Spinal cord (tissue), 10 donors: Measurements from ENCODE around the gene BLOC1S1. TPM values are rescaled to one million over a fixed set of nuclear protein-coding genes. Genes with fewer than 3 reads are reported as not detected.
A peak's percentile ranks its signal among the peaks of the same experiment; 100 is the strongest.

Experiments used
- DNase-seq, 6 donors: peaks; one replicate each; pipeline versions ENCODE4 v3.0.0 to v3.0.0-alpha.2; 2013 to 2015; ENCODE audit warnings: low spot score in 6 of 6, low read depth in 4 of 6
- H3K27ac ChIP-seq: one replicate; pipeline ENCODE4 v1.5.1; 2013; ENCODE audit warnings: low read depth, low read length, control low read depth
- H3K27me3 ChIP-seq: one replicate; pipeline ENCODE4 v1.6.1; 2013; ENCODE audit warnings: low read length; ENCODE audit not compliant: control insufficient read depth, insufficient read depth
- H3K36me3 ChIP-seq: one replicate; pipeline ENCODE4 v1.6.1; 2013; ENCODE audit warnings: low read length; ENCODE audit not compliant: control insufficient read depth, insufficient read depth
- H3K4me1 ChIP-seq: one replicate; pipeline ENCODE4 v1.6.1; 2013; ENCODE audit warnings: low read length; ENCODE audit not compliant: control insufficient read depth, insufficient read depth
- H3K4me3 ChIP-seq: one replicate; pipeline ENCODE4 v1.5.1; 2013; ENCODE audit warnings: low read depth, low read length, control low read depth
- H3K9me3 ChIP-seq: one replicate; pipeline ENCODE4 v1.6.1; 2013; ENCODE audit warnings: low read length; ENCODE audit not compliant: control insufficient read depth, insufficient read depth
- WGBS: methylation state at CpG from one replicate; pipeline ENCODE4 v1.1.5; 2013; ENCODE audit warnings: missing lambda C conversion rate; ENCODE audit not compliant: insufficient coverage; 5-methylcytosine and 5-hydroxymethylcytosine counted together
- polyA plus RNA-seq, 2 donors: library from polyadenylated mRNA; unstranded; fragments of 120-200 nt; gene quantifications; one replicate each; pipeline ENCODE4 v1.2.1, GENCODE V29; 2013; ENCODE audit not compliant: insufficient read length in 2 of 2
- total RNA-seq, 2 donors: library from RNA; depleted of rRNA in 1 of 2; stranded (reverse); fragments of 120-200 nt in 1 of 2; fragments of >200 nt in 1 of 2; gene quantifications; one replicate each; pipeline versions ENCODE4 v1.2.3 to v1.2.4, GENCODE V29; 2013 to 2014
- donor health status: healthy.

The BLOC1S1 gene
- total and polyA plus RNA-seq, 4 donors = 45.7 to 187 (median 148) TPM

DNA sequence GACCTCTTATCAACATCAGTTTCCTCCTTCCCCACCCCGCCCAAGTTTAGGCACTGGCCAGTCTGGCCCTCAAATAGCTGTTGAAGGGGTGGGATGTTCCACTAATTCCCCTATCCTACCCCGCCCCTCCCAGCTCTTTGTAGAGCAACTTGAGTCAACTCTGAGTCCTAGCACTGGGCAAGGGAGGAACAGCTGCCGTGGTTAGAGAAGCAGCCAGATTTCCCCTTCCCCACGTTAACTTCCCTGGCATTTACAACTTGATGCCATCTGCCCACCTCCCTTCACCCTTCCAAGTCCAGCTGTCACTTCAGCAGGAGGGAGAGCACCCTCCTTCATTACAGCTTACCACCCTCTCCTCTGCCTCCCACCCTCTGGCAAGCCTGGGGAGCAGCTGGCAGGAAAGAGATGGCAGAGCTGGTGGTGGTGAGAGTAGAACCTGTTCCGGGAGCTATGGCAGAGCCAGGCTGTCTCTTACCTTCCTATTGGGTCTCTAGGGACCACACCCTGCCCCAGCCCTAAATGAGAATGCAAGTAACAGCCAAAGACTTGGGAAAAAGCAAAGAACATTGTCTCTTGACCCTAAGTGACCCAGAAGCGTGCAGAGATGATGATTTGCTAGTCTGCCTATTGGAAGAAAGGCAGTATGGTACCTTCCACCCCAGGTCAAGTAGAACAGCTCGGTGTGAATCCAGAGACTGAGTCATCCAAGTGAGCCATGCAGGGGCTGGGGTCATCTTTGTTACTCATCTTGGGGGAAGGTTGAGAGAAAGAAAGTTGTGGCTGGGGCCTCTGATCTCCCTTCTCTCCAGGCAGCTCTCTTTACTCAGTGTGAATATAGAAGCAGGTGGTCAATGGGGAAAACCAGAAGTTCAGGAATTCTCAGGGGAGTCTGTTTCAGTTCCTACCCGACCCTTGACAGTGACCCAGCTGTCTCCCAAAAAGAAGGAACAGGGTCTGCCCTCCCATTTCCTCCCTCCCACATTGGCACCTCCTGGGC is 1.5 kb downstream of the BLOC1S1 start:
- Histone ChIP-seq H3K4me1 (peaks cover 68% of the 10 kb centered on the region), H3K4me3 (peak overlapping the region; percentile 94)
- peak in 1 of 6 donors; percentile 64 for DNase-seq

DNA sequence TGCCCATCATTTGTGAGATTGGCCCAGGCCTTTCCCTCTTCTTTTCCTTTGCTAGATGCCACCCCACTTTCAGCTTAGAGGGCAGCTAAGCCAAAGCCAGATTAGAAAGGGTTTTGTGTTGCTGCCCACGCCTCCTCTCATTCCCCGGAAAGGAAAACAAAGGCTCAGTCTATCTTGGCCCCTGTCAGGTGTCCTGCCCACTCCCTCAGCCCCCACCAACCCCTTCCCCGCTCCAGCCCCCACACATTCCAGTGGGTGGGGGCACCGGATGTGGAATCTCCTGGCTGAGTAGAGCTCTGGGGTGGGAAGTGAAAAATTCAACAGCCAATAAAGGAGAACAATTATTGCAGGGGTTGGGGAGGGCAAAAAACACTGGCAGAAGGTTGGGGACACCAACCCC is 2.2 kb downstream of the BLOC1S1 start:
- peaks cover 65% of the 10 kb centered on the region for H3K4me1 ChIP-seq
- H3K27me3 ChIP-seq = no peaks in the 10 kb centered on the region
- DNase-seq = no peak
- H3K27ac ChIP-seq = peak overlapping the region; percentile 97
- H3K4me3 ChIP-seq = no peak overlapping the region
- H3K9me3 ChIP-seq = no peaks in the 10 kb centered on the region
- H3K36me3 ChIP-seq = peaks cover 31% of the 10 kb centered on the region
- WGBS = 8% methylated on average over 2 of the region's 4 CpGs

More for the DNA sequence above, 1.5 kb downstream of the BLOC1S1 start:
- Histone ChIP-seq H3K27ac (peak overlapping the region; percentile 97), H3K9me3 (no peaks in the 10 kb centered on the region), H3K36me3 (peaks cover 29% of the 10 kb centered on the region), H3K27me3 (no peaks in the 10 kb centered on the region)
- WGBS = 48% methylated on average over 7 of the region's 8 CpGs

DNA sequence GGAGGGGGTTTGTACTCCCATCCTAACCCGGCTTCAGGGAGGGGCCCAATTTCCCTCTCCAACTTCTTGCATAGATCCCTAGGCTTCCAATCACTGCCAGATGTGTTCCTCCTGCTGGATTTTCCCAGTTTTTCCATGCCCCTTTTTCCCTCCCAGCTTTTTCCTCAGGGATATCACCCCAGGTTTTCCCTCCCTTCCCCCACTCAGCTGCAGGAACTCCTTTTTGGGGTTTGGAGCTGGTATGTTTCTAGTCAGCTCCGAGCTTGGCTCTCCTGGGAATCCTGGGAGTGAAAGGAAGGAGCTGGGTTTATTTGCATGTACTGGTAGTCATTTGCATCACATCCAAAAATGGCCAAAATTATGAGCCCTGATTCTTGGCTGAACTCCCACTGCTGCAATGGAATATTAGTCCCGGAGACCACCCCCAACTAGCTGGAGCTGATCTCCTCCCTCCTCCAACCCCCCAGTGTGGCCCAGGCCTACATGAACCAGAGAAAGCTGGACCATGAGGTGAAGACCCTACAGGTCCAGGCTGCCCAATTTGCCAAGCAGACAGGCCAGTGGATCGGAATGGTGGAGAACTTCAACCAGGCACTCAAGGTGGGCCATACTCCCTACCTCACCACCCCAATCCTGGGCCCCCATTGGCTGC is 2.9 kb downstream of the BLOC1S1 start:
- DNase-seq = no peak
- H3K4me3 ChIP-seq = peak overlapping the region; percentile 12
- peaks cover 35% of the 10 kb centered on the region for H3K36me3 ChIP-seq
- H3K4me1 ChIP-seq = peaks cover 65% of the 10 kb centered on the region
- H3K9me3 ChIP-seq = no peaks in the 10 kb centered on the region
- 86% methylated on average over 3 of the region's 4 CpGs for WGBS
- no peaks in the 10 kb centered on the region for H3K27me3 ChIP-seq
- peak overlapping the region; percentile 97 for H3K27ac ChIP-seq

DNA sequence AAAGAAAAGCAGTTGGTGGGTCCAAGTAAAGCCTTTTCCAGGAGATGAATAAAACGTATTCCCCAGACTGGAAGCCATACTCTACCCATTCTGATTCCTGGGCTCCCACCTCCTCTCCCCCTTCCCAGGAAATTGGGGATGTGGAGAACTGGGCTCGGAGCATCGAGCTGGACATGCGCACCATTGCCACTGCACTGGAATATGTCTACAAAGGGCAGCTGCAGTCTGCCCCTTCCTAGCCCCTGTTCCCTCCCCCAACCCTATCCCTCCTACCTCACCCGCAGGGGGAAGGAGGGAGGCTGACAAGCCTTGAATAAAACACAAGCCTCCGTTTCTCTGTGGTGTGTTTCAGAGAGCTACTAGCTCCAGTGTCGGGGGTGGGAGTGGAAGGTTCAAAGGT is 3.5 kb downstream of the BLOC1S1 start:
- H3K4me1 ChIP-seq = peaks cover 70% of the 10 kb centered on the region
- peaks cover 41% of the 10 kb centered on the region for H3K36me3 ChIP-seq
- peak overlapping the region; percentile 97 for H3K27ac ChIP-seq
- no peak for DNase-seq
- no peaks in the 10 kb centered on the region for H3K27me3 ChIP-seq
- WGBS = no CpG with 5 or more reads among the region's 7 CpGs
- H3K9me3 ChIP-seq = no peaks in the 10 kb centered on the region
- H3K4me3 ChIP-seq = no peak overlapping the region

DNA sequence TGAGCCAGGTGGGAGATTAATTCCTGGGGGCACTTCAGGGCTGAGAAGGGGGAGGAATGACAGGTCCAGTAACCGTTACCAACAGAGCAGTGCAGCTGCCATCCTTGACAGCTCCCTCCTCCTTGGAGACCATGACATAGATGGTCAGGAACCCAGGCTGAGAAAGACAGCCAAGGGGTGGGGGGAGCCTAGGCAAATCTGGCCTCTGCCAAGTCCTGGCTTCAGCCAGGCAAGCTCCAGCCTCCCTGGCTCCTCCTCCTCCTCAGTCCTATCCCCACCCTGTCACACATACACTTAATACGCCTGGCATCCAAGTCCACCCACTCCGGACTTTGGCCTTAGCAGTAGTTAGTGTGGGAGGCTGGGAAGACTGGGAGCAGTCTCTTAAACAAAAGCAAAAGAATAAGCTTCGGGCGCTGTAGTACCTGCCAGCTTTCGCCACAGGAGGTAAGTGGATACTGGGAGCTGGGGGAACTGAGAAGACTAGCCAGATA is 4.3 kb downstream of the BLOC1S1 start, which contains the start of gene RDH5:
Gene RDH5 (plus strand): TSS at position 323 of the 494 bp plus-strand sequence. CDS start 792 bp downstream, outside the sequence.
- Histone ChIP-seq H3K4me1 (peaks cover 73% of the 10 kb centered on the region), H3K9me3 (no peaks in the 10 kb centered on the region), H3K27me3 (no peaks in the 10 kb centered on the region), H3K4me3 (no peak within 1 kb of the TSS), H3K36me3 (peaks cover 49% of the 10 kb centered on the region), H3K27ac (peak within 1 kb of the TSS; percentile 97)
- peak in 1 of 6 donors; percentile 66 for DNase-seq
- WGBS = no CpG with 5 or more reads among the region's 6 CpGs

DNA sequence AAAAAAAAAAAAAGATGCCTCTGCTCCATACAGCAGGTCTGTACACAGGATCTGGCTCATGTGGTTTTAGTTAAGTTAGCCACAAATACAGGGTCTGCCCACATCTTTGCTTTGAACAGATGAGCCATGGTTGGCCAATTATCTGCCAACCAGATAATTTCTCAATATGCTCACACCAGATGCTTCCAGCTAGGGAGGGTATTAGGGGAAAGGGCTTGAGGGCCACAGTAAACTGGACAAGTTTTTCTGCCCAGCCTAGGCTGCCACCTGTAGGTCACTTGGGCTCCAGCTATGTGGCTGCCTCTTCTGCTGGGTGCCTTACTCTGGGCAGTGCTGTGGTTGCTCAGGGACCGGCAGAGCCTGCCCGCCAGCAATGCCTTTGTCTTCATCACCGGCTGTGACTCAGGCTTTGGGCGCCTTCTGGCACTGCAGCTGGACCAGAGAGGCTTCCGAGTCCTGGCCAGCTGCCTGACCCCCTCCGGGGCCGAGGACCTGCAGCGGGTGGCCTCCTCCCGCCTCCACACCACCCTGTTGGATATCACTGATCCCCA is 5.1 kb downstream of the BLOC1S1 start:
- Histone ChIP-seq H3K27me3 (no peaks in the 10 kb centered on the region), H3K27ac (no peak overlapping the region), H3K4me3 (no peak overlapping the region), H3K9me3 (no peaks in the 10 kb centered on the region), H3K4me1 (peaks cover 68% of the 10 kb centered on the region), H3K36me3 (peaks cover 55% of the 10 kb centered on the region)
- 36% methylated on average over 9 of the region's 9 CpGs for WGBS
- peak in 1 of 6 donors; percentile 69 for DNase-seq

DNA sequence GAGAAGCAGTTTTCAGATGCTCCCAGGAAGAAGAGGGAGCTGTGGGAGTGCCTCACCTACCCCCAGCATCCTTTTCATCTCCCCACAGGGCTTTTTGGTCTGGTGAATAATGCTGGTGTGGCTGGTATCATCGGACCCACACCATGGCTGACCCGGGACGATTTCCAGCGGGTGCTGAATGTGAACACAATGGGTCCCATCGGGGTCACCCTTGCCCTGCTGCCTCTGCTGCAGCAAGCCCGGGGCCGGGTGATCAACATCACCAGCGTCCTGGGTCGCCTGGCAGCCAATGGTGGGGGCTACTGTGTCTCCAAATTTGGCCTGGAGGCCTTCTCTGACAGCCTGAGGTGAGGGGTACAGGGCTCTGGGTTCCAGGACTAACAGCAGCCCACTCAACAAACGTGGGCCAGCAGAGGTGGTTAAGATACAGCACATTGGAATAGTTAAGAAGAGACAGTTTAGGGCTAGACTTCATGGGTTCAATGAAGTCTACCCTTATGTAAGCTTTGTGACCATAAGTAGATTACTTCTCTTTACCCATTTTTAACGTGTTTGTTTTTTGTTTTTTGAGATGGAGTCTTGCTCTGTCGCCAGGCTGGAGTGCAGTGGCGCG is 5.9 kb downstream of the BLOC1S1 start:
- peaks cover 62% of the 10 kb centered on the region for H3K36me3 ChIP-seq
- H3K9me3 ChIP-seq = no peaks in the 10 kb centered on the region
- no peak for DNase-seq
- no peaks in the 10 kb centered on the region for H3K27me3 ChIP-seq
- no peak overlapping the region for H3K27ac ChIP-seq
- peaks cover 65% of the 10 kb centered on the region for H3K4me1 ChIP-seq
- H3K4me3 ChIP-seq = no peak overlapping the region
- 78% methylated on average over 10 of the region's 14 CpGs for WGBS

DNA sequence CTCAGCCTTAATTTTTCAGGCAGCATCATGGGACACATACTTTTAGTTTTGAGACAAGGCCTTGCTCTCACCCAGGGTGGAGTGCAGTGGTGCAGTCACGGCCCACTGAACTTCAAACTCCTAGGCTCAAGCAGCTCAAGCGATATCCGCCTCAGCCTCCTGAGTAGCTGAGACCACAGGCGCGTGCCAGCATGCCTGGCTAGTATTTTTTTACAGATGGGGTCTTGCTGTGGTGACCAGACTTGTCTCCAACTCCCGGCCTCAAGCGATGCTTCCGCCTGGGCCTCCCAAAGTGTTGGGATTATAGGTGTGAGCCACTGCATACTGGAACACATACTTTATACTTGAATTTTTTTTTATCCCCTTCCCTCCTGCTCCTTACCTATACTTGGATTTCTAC is 7.1 kb downstream of the BLOC1S1 start:
- Histone ChIP-seq H3K4me3 (no peak overlapping the region), H3K9me3 (no peaks in the 10 kb centered on the region), H3K4me1 (peaks cover 66% of the 10 kb centered on the region), H3K36me3 (peaks cover 68% of the 10 kb centered on the region), H3K27ac (no peak overlapping the region), H3K27me3 (no peaks in the 10 kb centered on the region)
- no peak for DNase-seq
- 100% methylated on average over 1 of the region's 8 CpGs for WGBS
